GM19328 (cell line): ENCODE results near the gene GAS2L2.
"Not testable (repeated sequence)": the region's sequence is repeated elsewhere in the genome, so short reads cannot be mapped to it uniquely, and the experiment has no call there.

Source experiments
- ATAC-seq: cut with Tn5 transposase; IDR thresholded peaks from one replicate; pipeline ENCODE4 v1.9.1; 2021; ENCODE audit warnings: mild to moderate bottlenecking, moderate library complexity; ENCODE audit not compliant: unreplicated experiment

GAS2L2 gene

GRCh38 chr17:35773679-35774425 is 20.8 kb upstream of the GAS2L2 start:
- no peak for ATAC-seq

GRCh38 chr17:35773129-35773528 is 20.1 kb upstream of the GAS2L2 start:
- no peak for ATAC-seq

GRCh38 chr17:35769895-35770486 is 17.0 kb upstream of the GAS2L2 start:
- no peak for ATAC-seq

GRCh38 chr17:35768797-35769196 is 15.8 kb upstream of the GAS2L2 start:
- no peak for ATAC-seq

- ATAC-seq: no peak
These were observed 14.0 kb upstream of the GAS2L2 start for GRCh38 chr17:35766903-35767510.

- ATAC-seq: no peak
These were observed 13.4 kb upstream of the GAS2L2 start for GRCh38 chr17:35766489-35766877.

GRCh38 chr17:35765756-35766488 is 12.9 kb upstream of the GAS2L2 start:
- ATAC-seq: no peak

GRCh38 chr17:35765086-35765710 is 12.2 kb upstream of the GAS2L2 start:
- ATAC-seq: no peak

GRCh38 chr17:35764123-35764991 is 11.3 kb upstream of the GAS2L2 start:
- peak; percentile 83 for ATAC-seq

- ATAC-seq: no peak
These were observed 10.7 kb upstream of the GAS2L2 start for GRCh38 chr17:35763767-35764122.

GRCh38 chr17:35761601-35762000 is 8.6 kb upstream of the GAS2L2 start:
- ATAC-seq: no peak

GRCh38 chr17:35760587-35760986 is 7.5 kb upstream of the GAS2L2 start, which contains the start of gene C17orf50:
Gene C17orf50 (plus strand): TSS chr17:35760887. CDS start chr17:35760942, 55 bp downstream.
- no peak for ATAC-seq

GRCh38 chr17:35757243-35757642 is 4.2 kb upstream of the GAS2L2 start:
- no peak for ATAC-seq

- no peak for ATAC-seq
These were observed 568 bp downstream of the GAS2L2 start for GRCh38 chr17:35752471-35752870.

GRCh38 chr17:35751541-35751940 is 1.5 kb downstream of the GAS2L2 start:
- not testable (repeated sequence) for ATAC-seq

- no peak for ATAC-seq
These were observed 2.3 kb downstream of the GAS2L2 start for GRCh38 chr17:35750526-35751395.

GRCh38 chr17:35749560-35750412 is 3.3 kb downstream of the GAS2L2 start:
- ATAC-seq: no peak

- no peak for ATAC-seq
These were observed 4.1 kb downstream of the GAS2L2 start for GRCh38 chr17:35748979-35749378.
